ENCODE measurements around the gene SORBS2.
"Not testable (repeated sequence)": the region's sequence is repeated elsewhere in the genome, so short reads cannot be mapped to it uniquely, and the experiment has no call there.

The SORBS2 gene

DNA sequence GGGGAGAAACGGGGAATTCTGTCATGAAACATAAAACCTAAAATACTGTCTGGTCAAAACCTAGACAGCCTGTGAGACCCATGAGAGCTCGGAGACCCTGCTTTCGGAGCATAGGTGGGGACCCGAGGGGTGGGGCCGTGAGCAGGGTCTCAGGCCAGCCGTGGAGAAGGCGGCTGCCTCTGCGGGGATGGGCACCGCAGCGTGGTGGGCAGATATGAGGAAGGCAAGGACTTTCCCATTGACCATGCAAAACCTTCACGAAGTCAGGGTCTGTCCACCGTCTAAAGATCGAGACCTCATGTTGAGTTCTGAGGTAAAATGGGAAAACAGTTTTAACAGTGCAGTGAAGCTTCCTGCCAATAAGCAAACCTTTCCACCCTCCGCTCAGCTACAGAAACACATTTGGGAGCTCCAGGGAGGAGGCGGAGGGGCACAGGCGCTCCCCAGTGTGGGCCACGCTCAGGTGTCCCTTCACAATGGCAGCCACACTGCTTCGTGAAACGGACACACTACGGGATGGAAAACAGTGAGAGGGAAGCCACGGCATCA, 74.4 kb downstream of the SORBS2 start:
- DNase-seq (ENCODE audit: low read depth) = no peak

GRCh38 chr4:185736882-185737281, 75.1 kb downstream of the SORBS2 start:
- no peak for DNase-seq (ENCODE audit: low read depth)

GRCh38 chr4:185735866-185736400, 76.1 kb downstream of the SORBS2 start:
- DNase-seq (ENCODE audit: low read depth) = no peak

DNA sequence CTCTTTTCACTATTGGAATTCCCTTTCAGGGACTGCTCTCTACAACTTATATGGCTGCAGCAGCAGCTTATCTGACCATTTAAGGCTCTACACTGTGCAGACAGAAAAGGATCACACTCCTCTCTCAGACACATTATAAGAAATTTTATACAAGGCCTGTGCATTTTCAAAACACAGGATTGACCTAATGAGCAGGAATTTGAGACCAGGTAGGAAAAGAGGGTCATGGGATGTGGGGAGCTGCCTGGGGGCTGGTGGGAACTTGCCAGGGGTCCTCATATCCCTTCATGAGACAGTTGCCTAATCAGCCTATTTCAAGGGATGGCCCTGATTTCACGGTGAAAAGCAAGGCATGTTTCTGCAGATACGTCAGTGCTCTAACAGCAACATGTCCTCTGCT, 77.1 kb downstream of the SORBS2 start:
- DNase-seq (ENCODE audit: low read depth) = no peak

DNA sequence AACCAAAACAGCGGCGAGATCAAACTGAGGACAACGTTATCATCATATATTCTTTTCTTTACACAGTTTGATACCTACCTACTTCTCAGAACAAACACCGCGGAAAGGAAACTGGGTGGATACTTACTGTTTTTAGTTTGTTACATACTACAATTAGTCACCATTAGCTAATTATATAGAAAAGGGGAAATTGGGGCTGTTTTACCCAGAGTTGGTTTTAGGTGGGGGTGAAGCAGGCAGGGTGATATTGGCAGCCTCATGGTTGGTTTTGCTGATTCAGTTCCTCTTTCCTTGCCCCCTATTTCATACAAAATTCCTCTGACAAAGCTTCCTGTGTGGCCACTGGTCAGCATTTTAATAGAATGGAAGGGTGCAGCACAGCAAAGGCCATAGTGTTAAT, 77.8 kb downstream of the SORBS2 start:
- no peak for DNase-seq (ENCODE audit: low read depth)

GRCh38 chr4:185730849-185731608, 81.0 kb downstream of the SORBS2 start:
- no peak for DNase-seq (ENCODE audit: low read depth)

GRCh38 chr4:185730387-185730786, 81.6 kb downstream of the SORBS2 start:
- DNase-seq (ENCODE audit: low read depth) = no peak

GRCh38 chr4:185729391-185729804, 82.6 kb downstream of the SORBS2 start:
- no peak for DNase-seq (ENCODE audit: low read depth)

- DNase-seq (ENCODE audit: low read depth) = no peak
Observed at GRCh38 chr4:185728893-185729292, 83.1 kb downstream of the SORBS2 start.

DNA sequence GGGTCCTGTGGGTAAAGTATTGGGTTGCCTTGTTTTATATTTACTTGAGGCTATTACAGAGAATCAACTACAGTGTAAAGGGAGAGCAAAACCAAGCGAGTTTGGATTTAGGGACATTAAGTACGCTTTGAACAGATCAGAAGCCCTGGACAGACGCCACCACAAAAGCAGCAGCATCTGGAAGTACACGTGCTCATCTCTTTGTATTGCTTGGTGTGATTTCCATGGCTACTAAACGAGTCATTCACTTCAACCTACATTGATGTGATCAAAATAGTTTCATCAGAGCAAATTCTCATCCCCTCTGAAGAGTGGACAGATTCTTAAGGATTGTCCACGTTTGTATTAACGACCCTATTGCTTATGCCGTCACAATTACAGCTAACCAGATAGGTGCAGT, 85.1 kb downstream of the SORBS2 start:
- no peak for DNase-seq (ENCODE audit: low read depth)

DNA sequence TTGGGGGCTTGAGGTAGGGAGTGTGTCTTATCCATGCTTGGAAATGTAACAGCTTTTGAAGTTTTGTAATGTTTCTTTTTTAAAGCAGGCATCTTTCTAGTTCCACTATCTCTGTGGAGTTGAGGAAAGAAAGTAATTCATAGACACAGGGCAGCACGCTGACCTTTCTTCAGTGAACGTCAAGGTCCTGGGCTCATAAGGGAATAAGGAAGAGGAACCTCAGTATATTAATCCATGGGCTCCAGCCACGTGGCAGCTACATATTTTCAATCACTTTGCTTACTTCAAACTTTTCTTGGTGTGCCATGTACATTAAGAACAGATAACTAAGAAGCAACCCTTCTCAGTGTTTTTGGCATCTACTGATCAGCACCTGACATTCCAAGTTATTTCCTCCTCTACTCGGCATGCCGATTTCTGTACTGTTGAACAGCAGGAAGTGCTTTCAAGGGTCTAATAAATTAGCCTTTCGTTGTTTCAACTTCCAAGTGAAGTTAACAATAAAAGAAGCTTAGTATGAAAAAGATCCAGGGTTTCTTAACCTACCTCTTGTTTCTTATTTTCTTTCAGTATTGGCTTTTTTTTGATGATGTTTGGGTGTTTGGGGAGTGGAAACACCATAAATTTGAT, 88.2 kb downstream of the SORBS2 start:
- no peak for DNase-seq (ENCODE audit: low read depth)

- no peak for DNase-seq (ENCODE audit: low read depth)
Observed at GRCh38 chr4:185722029-185722316, 90.0 kb downstream of the SORBS2 start.

DNA sequence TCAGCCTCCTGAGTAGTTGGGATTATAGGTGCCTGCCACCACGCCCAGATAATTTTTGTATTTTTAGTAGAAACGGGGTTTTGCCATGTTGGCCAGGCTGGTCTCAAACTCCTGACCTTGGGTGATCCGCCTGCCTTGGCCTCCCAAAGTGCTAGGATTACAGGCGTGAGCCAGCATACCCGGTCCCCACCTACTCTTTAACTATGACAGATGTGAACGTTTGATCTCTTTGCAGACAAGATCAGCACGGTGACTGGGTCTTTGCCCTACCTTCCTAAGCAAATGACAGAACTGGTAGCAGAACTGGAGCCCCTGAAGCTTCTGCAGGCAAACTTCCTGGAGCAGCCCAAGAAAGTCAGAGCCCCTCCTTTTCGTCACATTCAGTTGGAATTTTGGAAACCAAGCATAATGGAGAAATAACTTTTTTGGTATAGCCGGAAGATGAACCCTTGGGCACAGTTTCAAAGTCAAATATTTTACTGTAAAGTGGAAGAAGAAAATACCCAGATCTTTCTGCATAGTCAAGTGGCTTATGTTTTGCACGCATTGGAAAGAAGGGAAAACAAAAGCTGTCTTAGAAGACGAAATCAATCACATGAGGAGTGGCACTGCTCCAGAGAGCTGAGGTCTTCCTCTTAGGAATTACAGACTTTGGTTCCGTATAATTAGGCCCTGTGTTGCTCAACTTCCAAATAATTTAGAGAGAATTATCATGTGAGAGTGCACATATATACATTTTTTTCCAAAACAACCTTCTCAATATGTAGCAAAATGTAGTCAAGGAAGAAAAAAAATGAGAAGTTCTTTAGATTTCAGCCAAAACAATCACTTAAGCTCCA, 90.6 kb downstream of the SORBS2 start:
- no peak for DNase-seq (ENCODE audit: low read depth)

DNA sequence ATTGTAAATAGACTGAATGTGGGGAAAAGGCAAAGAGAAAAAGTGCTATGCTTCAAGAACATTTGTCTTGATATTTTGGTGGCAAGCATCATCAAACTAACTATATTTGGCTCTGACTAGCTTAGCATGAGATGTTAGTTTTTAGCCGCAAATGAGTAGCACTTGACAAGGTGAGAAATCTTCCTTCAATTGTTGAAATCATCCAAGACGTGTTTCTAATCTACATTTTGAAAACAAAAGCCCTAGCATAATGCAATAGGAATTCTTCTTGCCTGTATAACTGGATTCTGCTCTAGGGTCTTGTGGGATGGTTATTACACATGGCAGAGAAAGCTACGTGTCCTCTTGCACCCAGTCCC, 92.5 kb downstream of the SORBS2 start:
- no peak for DNase-seq (ENCODE audit: low read depth)

DNA sequence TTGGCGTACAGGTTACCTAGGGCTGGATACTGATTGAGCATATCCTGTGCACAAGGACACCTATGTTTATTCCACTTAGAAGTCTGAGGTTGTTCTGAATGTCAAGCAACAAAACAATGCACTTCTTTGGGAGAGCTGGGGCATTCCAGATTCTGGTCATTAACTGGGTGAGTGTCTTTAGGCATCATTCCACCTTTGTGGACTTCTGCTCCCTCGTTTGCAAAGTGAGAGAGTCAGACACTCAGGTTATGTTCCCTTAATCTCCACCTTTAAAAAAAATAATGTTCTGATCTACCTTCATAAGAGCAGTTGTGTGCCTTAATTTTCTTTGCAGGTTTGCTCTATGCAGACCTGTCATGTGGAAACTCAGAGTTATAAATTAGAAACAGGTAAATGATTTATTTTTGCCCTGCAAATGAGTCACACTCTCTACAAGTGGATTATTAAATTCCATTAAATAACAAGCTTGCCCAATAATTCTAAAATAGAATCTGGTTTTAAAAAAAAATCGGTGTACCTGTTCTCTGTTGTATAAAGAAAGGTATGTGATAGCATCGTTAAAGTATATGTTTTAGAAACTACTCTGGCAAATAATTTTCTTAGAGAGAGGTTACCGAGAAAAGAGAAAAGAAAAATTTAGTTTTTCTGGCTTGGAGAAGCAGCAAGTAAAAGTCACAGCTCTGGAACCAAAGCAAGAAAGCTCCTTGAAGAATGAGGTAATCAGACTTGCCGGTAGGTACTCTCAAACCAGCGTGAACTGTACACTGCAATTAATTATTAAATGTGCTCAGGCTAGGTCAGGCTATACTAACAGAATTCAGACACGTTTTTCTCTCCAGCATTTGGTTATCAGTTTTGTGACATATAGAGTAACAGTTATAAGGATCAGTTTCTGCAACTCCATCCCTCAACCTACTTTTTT, 93.2 kb downstream of the SORBS2 start:
- DNase-seq (ENCODE audit: low read depth) = no peak

DNA sequence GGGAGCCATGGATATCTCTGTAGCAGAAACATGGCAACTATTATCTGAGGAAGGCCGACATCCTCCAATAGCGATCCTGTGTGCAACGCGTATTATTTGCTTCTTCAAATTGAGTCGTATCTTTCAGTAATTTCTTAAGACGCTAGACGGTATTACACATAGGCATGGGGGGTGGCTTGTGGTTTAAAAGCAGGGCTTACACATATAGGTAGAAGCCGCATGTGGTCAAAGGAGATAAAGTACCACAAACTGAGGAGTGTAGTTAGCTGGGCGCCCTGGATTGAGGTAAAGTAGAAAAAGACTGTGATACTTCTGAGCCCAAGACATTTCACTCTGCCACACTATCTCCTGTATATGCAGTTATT, 94.6 kb downstream of the SORBS2 start:
- no peak for DNase-seq (ENCODE audit: low read depth)

DNA sequence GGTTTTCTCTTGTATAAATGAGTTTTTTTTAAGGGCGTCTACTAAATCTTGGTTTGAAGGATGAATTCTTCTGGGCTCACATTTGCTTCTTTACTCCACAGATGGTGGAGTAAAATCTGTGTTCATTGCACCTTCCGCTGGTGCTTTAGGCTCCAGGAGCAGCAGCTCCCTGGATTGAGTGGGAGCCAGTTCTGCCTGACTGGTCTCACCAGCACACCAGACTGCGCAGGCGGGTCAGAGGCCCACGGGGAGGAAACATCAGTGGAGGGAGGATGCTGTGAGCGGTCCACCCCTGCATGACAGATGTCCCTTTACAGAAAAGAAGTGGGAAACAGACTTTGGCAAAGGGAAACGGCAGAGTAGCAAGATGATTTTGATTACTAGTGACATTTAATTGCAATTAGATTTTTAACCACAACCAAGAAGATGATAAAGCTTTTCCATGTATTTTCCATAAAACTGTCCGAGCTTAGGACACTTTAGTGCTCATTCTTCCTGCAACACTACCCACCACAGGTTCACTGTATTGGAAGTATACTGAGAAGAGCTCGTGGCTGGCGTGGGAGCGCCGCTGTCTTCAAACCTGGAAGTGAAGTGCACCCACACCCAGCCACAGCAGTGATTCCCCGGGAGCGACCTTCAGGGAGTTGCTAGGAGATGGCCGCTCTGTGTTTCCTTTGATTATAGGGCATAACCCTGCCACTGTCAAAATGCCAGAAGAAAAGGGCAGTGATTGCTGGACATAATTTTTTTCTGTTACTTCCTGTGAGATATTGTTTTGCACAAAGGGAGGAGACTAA, 95.2 kb downstream of the SORBS2 start:
- no peak for DNase-seq (ENCODE audit: low read depth)

GRCh38 chr4:185716141-185716551, 95.8 kb downstream of the SORBS2 start:
- DNase-seq (ENCODE audit: low read depth) = no peak

DNA sequence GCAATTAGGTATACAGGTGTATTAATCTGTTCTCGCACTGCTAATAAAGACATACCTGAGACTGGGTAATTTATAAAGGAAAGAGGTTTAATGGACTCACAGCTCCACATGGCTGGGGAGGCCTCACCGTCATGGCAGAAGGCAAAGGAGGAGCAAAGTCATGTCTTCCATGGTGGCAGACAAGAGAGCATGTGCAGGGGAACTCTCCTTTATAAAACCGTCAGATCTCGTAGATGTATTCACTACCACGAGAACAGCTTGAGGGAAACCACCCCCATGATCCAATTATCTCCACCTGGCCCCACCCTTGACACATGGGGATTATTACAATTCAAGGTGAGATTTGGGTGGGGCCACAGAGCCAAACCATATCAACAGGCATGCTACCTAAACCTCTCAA, 97.5 kb downstream of the SORBS2 start:
- DNase-seq (ENCODE audit: low read depth) = not testable (repeated sequence)

- no peak for DNase-seq (ENCODE audit: low read depth)
Observed at GRCh38 chr4:185713731-185714130, 98.3 kb downstream of the SORBS2 start.

- DNase-seq (ENCODE audit: low read depth) = no peak
Observed at GRCh38 chr4:185713272-185713671, 98.7 kb downstream of the SORBS2 start.
